Measurements from ENCODE around the gene IRAK2. TPM values are rescaled to one million over a fixed set of nuclear protein-coding genes. Genes with fewer than 3 reads are reported as not detected.

Gene IRAK2
- polyA plus RNA-seq, 1 experiment, result 2.5 TPM

DNA sequence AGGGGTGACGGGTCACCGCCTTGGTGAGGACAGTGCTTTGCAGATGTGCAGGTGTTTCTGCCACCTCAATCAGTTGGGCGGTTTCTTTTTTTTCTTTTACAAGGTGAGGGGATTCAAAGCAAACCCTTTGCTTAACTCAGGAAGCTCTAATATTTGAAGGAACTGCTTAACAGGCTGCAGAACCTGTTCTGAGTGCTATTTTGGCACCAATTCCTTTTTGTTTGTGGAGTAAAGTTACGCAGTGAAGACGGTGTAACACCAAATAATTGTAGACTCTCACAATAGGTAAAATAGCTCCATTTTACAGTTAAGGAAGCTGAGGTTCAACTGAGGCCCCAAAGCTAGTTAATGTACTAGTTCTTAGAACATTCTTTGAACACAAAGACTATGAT is 121.4 kb downstream of the IRAK2 start:
- TF ChIP-seq, protein P1, sequence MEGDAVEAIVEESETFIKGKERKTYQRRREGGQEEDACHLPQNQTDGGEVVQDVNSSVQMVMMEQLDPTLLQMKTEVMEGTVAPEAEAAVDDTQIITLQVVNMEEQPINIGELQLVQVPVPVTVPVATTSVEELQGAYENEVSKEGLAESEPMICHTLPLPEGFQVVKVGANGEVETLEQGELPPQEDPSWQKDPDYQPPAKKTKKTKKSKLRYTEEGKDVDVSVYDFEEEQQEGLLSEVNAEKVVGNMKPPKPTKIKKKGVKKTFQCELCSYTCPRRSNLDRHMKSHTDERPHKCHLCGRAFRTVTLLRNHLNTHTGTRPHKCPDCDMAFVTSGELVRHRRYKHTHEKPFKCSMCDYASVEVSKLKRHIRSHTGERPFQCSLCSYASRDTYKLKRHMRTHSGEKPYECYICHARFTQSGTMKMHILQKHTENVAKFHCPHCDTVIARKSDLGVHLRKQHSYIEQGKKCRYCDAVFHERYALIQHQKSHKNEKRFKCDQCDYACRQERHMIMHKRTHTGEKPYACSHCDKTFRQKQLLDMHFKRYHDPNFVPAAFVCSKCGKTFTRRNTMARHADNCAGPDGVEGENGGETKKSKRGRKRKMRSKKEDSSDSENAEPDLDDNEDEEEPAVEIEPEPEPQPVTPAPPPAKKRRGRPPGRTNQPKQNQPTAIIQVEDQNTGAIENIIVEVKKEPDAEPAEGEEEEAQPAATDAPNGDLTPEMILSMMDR (IDR thresholded peaks at IDR 0.05; ENCODE audit: insufficient read depth, low read depth, low read length), result no peak
- peaks cover 19% of the 10 kb centered on the region for H3K36me3 ChIP-seq (ENCODE audit: control insufficient read depth, insufficient read depth, low read length)
- POLR2A ChIA-PET, result no interaction called here
- no peak overlapping the region for H3K4me3 ChIP-seq (ENCODE audit: low read depth, low read length)
- CTCF ChIA-PET, result no interaction called here
- DNase-seq (ENCODE audit: low read depth), result no peak
- H3K27me3 ChIP-seq (ENCODE audit: control insufficient read depth, insufficient read depth, low read length), result no peaks in the 10 kb centered on the region

DNA sequence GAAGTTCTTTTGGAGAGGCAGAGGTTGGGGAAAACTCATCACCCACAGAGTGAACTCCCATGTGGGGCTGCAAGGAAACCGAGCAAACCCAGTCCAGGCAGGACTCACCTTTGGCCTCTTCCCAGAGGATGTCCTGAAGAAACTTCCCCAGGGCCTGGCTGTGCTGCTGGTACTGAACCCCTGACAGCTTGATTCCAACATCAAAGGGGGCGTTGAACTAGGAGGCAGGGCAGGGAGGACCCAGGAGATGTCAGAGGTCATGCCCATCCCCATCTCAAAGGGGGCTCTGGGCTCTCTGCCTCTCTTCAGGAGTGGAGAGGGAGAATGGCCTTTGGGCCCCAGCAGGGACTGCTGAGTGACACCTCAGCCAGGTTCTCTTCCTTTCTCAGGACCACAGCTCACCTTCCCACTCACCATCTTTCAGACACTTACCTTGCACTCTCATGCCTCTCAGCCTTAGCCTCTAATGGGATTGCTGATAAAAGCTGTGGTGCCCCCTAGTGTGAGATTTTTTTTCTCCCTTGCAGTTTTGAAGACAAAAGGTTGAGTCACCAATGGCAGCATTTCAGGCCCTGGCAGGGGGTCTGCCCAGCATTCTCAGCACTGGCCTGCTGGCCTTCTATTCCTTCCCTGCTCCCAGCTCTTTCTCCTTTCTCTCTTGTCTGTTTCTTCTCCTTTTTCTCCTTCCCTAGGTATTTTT is 122.0 kb downstream of the IRAK2 start:
- Histone ChIP-seq H3K27me3 (ENCODE audit: control insufficient read depth, insufficient read depth, low read length) (no peaks in the 10 kb centered on the region), H3K36me3 (ENCODE audit: control insufficient read depth, insufficient read depth, low read length) (peaks cover 19% of the 10 kb centered on the region), H3K4me3 (ENCODE audit: low read depth, low read length) (no peak overlapping the region)
- DNase-seq (ENCODE audit: low read depth), result no peak
- TF ChIP-seq, protein P1 (IDR thresholded peaks at IDR 0.05; ENCODE audit: insufficient read depth, low read depth, low read length), result no peak
- ChIA-PET POLR2A (no interaction called here), CTCF (no interaction called here)

DNA sequence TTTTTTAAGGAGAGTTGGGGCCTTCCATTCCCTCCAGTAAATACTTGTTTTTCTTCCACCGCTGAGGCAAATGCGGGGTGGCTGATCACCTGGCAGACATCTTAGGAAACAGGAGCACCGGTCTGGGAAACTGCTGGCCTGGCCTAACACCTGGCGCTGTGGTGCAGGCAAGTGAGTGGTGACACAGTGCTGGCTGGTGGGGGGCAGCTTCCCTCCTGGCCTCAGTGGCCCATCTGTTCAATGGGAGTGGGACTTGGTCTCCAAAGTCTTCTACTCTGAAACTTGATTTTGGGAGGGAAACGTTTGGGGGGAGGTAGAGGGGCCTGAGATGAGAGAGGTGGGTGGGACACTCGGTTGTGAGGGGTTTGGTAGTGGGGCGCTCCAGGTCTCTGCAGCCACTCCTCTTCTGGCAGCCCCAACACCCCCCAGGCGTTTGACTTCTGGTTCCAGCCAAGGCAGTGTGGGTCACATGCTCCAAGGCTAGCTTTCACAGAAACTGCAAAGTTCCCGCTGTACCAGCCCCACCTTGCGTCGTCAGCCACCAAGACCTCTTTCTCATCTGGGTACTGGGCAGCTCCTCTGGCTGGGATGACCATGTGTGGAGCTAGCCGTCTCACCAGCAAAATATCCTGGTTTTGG is 123.3 kb downstream of the IRAK2 start:
- POLR2A ChIA-PET, result no interaction called here
- H3K36me3 ChIP-seq (ENCODE audit: control insufficient read depth, insufficient read depth, low read length), result peaks cover 19% of the 10 kb centered on the region
- CTCF ChIA-PET, result interaction anchor here (2.5 kb wide), 1 partner anchor 25 kb away, joined by 9 read pairs; no protein-coding TSS in a partner anchor
- TF ChIP-seq, protein P1 (IDR thresholded peaks at IDR 0.05; ENCODE audit: insufficient read depth, low read depth, low read length), result no peak
- DNase-seq (ENCODE audit: low read depth), result no peak
- no peak overlapping the region for H3K4me3 ChIP-seq (ENCODE audit: low read depth, low read length)
- no peaks in the 10 kb centered on the region for H3K27me3 ChIP-seq (ENCODE audit: control insufficient read depth, insufficient read depth, low read length)

DNA sequence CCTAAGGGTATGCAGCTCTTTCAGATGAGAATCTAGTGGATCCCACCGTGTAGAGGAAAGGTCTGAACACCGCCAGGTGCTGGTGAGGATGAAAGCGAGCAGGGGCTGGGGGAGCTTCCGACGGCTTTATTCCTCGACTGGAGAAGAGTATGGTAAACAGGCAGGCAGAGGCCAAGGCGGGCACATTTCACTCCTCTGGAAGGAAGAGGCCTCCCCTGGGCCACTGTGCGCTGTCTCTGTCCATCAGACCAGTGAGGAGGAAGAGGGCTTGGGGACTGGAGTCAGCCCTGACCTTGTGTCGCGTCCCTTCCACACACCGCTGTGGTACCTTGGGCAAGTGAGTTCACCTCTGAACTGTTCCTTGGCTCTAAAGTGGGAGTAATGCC is 123.8 kb downstream of the IRAK2 start:
- no peak for DNase-seq (ENCODE audit: low read depth)
- H3K4me3 ChIP-seq (ENCODE audit: low read depth, low read length), result no peak overlapping the region
- peaks cover 19% of the 10 kb centered on the region for H3K36me3 ChIP-seq (ENCODE audit: control insufficient read depth, insufficient read depth, low read length)
- ChIA-PET POLR2A (no interaction called here), CTCF (interaction anchor here (2.5 kb wide), 1 partner anchor 25 kb away, joined by 9 read pairs; no protein-coding TSS in a partner anchor)
- H3K27me3 ChIP-seq (ENCODE audit: control insufficient read depth, insufficient read depth, low read length), result no peaks in the 10 kb centered on the region
- TF ChIP-seq, protein P1 (IDR thresholded peaks at IDR 0.05; ENCODE audit: insufficient read depth, low read depth, low read length), result no peak

DNA sequence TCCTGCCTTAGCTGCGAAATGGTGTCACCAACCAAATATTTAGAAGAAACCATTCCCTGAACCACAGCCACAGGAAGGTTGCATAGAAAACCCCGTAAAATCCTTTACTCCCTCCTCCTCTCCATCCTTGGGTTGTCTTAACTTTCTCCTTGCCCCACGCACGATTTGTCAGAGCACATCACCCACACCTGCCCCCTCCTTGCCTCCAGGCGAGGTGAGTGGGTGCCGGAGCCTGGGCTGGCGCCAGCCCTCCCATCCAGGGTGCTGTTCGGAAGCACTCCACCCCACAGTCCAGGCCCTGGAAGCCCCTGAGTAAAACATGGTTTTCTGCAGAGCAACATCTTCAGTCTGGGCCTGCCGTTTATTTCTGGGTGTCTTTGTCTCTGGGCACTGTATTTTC is 124.4 kb downstream of the IRAK2 start:
- DNase-seq (ENCODE audit: low read depth), result no peak
- TF ChIP-seq, protein P1 (IDR thresholded peaks at IDR 0.05; ENCODE audit: insufficient read depth, low read depth, low read length), result no peak
- ChIA-PET CTCF (interaction anchor here (2.5 kb wide), 1 partner anchor 26 kb away, joined by 9 read pairs; no protein-coding TSS in a partner anchor), POLR2A (no interaction called here)
- H3K36me3 ChIP-seq (ENCODE audit: control insufficient read depth, insufficient read depth, low read length), result peaks cover 17% of the 10 kb centered on the region
- no peak overlapping the region for H3K4me3 ChIP-seq (ENCODE audit: low read depth, low read length)
- H3K27me3 ChIP-seq (ENCODE audit: control insufficient read depth, insufficient read depth, low read length), result no peaks in the 10 kb centered on the region
